IMR-90 (cell line): ENCODE data around the gene CD93. TPM values are rescaled to one million over a fixed set of nuclear protein-coding genes. Genes with fewer than 3 reads are reported as not detected.

Experiments
- ATAC-seq: fragments of 200-7000 bp; cut with Tn5 transposase; 2 replicates; pipeline ENCODE4 v1.9.1; 2020; ENCODE audit warnings: low read depth, mild to moderate bottlenecking, moderate library complexity
- BruUV-seq: library from RNA; stranded (reverse); fragments of 400-500 nt; replicated peaks from 2 replicates; lab custom pipeline; 2021; lab: Mats Ljungman, UMichigan
- CTCF ChIA-PET: fragments of 300-600 bp; formaldehyde crosslinking; extraction: SDS; loops from one replicate; lab custom pipeline; 2021; ENCODE audit warnings: antibody characterized with exemption; lab: Yijun Ruan, JAX
- POLR2A ChIA-PET: fragments of 300-600 bp; sonication (Branson Sonifier 250); formaldehyde crosslinking; loops from one replicate; lab custom pipeline; 2022; ENCODE audit warnings: antibody characterized with exemption; ENCODE audit not compliant: unreplicated experiment; lab: Charles Lee
- DNase-seq: peaks from one replicate; pipeline ENCODE4 v3.0.0; 2013
- H2AFZ ChIP-seq: replicated peaks from 2 replicates; pipeline ENCODE3; 2013; ENCODE audit warnings: low read length, mild to moderate bottlenecking; ENCODE audit not compliant: poor library complexity
- H2AK5ac ChIP-seq: 2 replicates; pipeline ENCODE4 v1.6.1; 2013; ENCODE audit warnings: low read depth, low read length, inconsistent platforms
- H2AK9ac ChIP-seq: replicated peaks from 2 replicates; pipeline ENCODE3; 2013; ENCODE audit warnings: mild to moderate bottlenecking, low read depth, low read length, moderate library complexity; ENCODE audit not compliant: poor library complexity
- H2BK120ac ChIP-seq: 2 replicates; pipeline ENCODE4 v1.6.1; 2013; ENCODE audit warnings: low read depth, low read length, inconsistent platforms
- H2BK15ac ChIP-seq: 3 replicates; pipeline ENCODE4 v1.6.1; 2013; ENCODE audit warnings: low read depth, low read length, inconsistent platforms
- H2BK20ac ChIP-seq: 2 replicates; pipeline ENCODE4 v1.6.1; 2013; ENCODE audit warnings: low read depth, mild to moderate bottlenecking, inconsistent platforms, low read length, moderate library complexity
- H2BK5ac ChIP-seq: 2 replicates; pipeline ENCODE4 v1.6.1; 2013; ENCODE audit warnings: mild to moderate bottlenecking, low read depth, low read length, inconsistent platforms; ENCODE audit not compliant: poor library complexity, severe bottlenecking
- H3K14ac ChIP-seq: replicated peaks from 2 replicates; pipeline ENCODE4 v1.6.1; 2013; ENCODE audit warnings: low read depth, low read length, inconsistent platforms
- H3K18ac ChIP-seq: 2 replicates; pipeline ENCODE4 v1.6.1; 2013; ENCODE audit warnings: low read depth, low read length, control low read depth
- H3K23ac ChIP-seq: 2 replicates; pipeline ENCODE4 v1.6.1; 2013; ENCODE audit warnings: low read depth, low read length, inconsistent platforms
- H3K27ac ChIP-seq: 2 replicates; pipeline ENCODE4 v1.5.1; 2013; ENCODE audit warnings: mild to moderate bottlenecking, control low read depth, low read length; ENCODE audit not compliant: insufficient read depth
- H3K27me3 ChIP-seq: 2 replicates; pipeline ENCODE4 v1.6.1; 2013; ENCODE audit warnings: low read length; ENCODE audit not compliant: control insufficient read depth, insufficient read depth
- H3K36me3 ChIP-seq: 2 replicates; pipeline ENCODE4 v1.6.1; 2013; ENCODE audit warnings: low read length, mixed read lengths; ENCODE audit not compliant: control insufficient read depth, insufficient read depth
- H3K4ac ChIP-seq: 2 replicates; pipeline ENCODE4 v1.6.1; 2013; ENCODE audit warnings: low read depth, low read length, inconsistent platforms
- H3K4me1 ChIP-seq: 2 replicates; pipeline ENCODE4 v1.6.1; 2013; ENCODE audit warnings: low read length, mixed read lengths; ENCODE audit not compliant: control insufficient read depth, insufficient read depth
- H3K4me2 ChIP-seq: 2 replicates; pipeline ENCODE4 v1.6.1; 2013; ENCODE audit warnings: low read depth, mild to moderate bottlenecking, control low read depth, low read length, moderate library complexity
- H3K4me3 ChIP-seq: 2 replicates; pipeline ENCODE4 v1.5.1; 2013; ENCODE audit warnings: low read depth, mild to moderate bottlenecking, control low read depth, low read length, moderate library complexity; ENCODE audit not compliant: insufficient read depth
- H3K56ac ChIP-seq: 2 replicates; pipeline ENCODE4 v1.6.1; 2013; ENCODE audit warnings: low read length, inconsistent platforms; ENCODE audit not compliant: insufficient read depth; ENCODE audit errors: extremely low read depth
- H3K79me1 ChIP-seq, 2 experiments: 2 replicates each; pipeline ENCODE4 v1.6.1; 2013; ENCODE audit warnings: low read length in 2 of 2, inconsistent platforms in 1 of 2, low read depth in 1 of 2
- H3K9ac ChIP-seq: 2 replicates; pipeline ENCODE4 v1.6.1; 2013; ENCODE audit warnings: low read depth, low read length, control low read depth
- H3K9me1 ChIP-seq: 2 replicates; pipeline ENCODE4 v1.6.1; 2013; ENCODE audit warnings: low read length, inconsistent platforms; ENCODE audit not compliant: insufficient read depth
- H3K9me3 ChIP-seq: 2 replicates; pipeline ENCODE4 v1.6.1; 2013; ENCODE audit warnings: low read length; ENCODE audit not compliant: control insufficient read depth, insufficient read depth
- H4K20me1 ChIP-seq: 2 replicates; pipeline ENCODE4 v1.6.1; 2013; ENCODE audit warnings: low read length, inconsistent platforms; ENCODE audit not compliant: insufficient read depth
- H4K5ac ChIP-seq: 2 replicates; pipeline ENCODE4 v1.6.1; 2013; ENCODE audit warnings: mild to moderate bottlenecking, low read depth, low read length, control low read depth
- H4K8ac ChIP-seq, 2 experiments: 2 replicates each; pipeline ENCODE4 v1.6.1; 2013; ENCODE audit warnings: low read depth in 2 of 2, low read length in 2 of 2, control low read depth in 1 of 2, inconsistent platforms in 1 of 2
- H4K91ac ChIP-seq: 2 replicates; pipeline ENCODE4 v1.6.1; 2013; ENCODE audit warnings: low read depth, low read length, inconsistent platforms; ENCODE audit not compliant: insufficient read depth
- CEBPB ChIP-seq: IDR thresholded peaks from 2 replicates; pipeline ENCODE4 v1.6.1; 2012; ENCODE audit warnings: low read depth, low read length, improper control_type of control experiment
- MAZ ChIP-seq: IDR thresholded peaks from 2 replicates; pipeline ENCODE4 v1.6.1; 2012; ENCODE audit warnings: low read depth, mild to moderate bottlenecking, low read length, improper control_type of control experiment, moderate library complexity, borderline replicate concordance
- NFE2L2 ChIP-seq: fragments of 150-350 bp; IDR thresholded peaks from 2 replicates; pipeline ENCODE4 v1.6.1; 2016; ENCODE audit warnings: low read depth, mild to moderate bottlenecking, low read length
- POLR2A ChIP-seq: IDR thresholded peaks from 2 replicates; pipeline ENCODE4 v1.6.1; 2012; ENCODE audit warnings: mild to moderate bottlenecking, low read depth, low read length
- RAD21 ChIP-seq: IDR thresholded peaks from 2 replicates; pipeline ENCODE4 v1.6.1; 2012; ENCODE audit warnings: low read length, improper control_type of control experiment
- RFX5 ChIP-seq: IDR thresholded peaks from 2 replicates; pipeline ENCODE4 v1.8.0; 2012; ENCODE audit warnings: low read depth, mild to moderate bottlenecking, low read length, moderate library complexity
- WGBS, 2 experiments: methylation state at CpG; one replicate each; pipeline versions ENCODE4 v1.1.5 to v1.1.7; 2013; ENCODE audit warnings: missing lambda C conversion rate in 2 of 2; ENCODE audit not compliant: insufficient read length in 1 of 2; ENCODE audit errors: extremely low coverage in 2 of 2; 5-methylcytosine and 5-hydroxymethylcytosine counted together
- dilution Hi-C: fragments of 300-500 bp; cut with HindIII; formaldehyde crosslinking; loops from one replicate; pipeline ENCODE4 v1.14.3; 2018; ENCODE audit warnings: low sequenced_read_pairs; ENCODE audit not compliant: unreplicated experiment
- in situ Hi-C: fragments of 300-500 bp; cut with MboI; formaldehyde crosslinking; loops from 3 replicates; pipeline ENCODE4 v1.14.3; 2019; ENCODE audit warnings: low sequenced_read_pairs, inconsistent platforms, mixed read lengths
- intact Hi-C: fragments of 100-400 bp; cut with micrococcal nuclease; formaldehyde crosslinking; loops from 2 replicates; pipeline ENCODE4 v1.10.0; 2022
- polyA plus RNA-seq, 3 experiments: library from polyadenylated mRNA; depleted of rRNA; stranded (reverse); fragments of >200 nt; gene quantifications; 2 replicates each; pipeline ENCODE4 v1.2.3, GENCODE V29; 2012; ENCODE audit warnings: low replicate concordance in 1 of 3
- total RNA-seq: library from RNA; depleted of rRNA; stranded (reverse); fragments of >200 nt; gene quantifications from 2 replicates; pipeline ENCODE4 v1.2.3, GENCODE V29; 2012

CD93 gene
- total and polyA plus RNA-seq, 2 of the 4 experiments (the other 2 are of a cell fraction) = under 0.01 to 0.02 TPM

GRCh38 chr20:23036371-23036770, 49.8 kb downstream of the CD93 start:
- DNase-seq (no peak), ATAC-seq (no peak)
- dilution Hi-C loops (no loop called here), intact Hi-C loops (no loop called here), in situ Hi-C loops (no loop called here)
- Histone ChIP-seq H3K4ac (no peak overlapping the region), H4K5ac (no peak overlapping the region), H3K23ac (no peak overlapping the region), H2AFZ (no peak overlapping the region), H3K79me1 (no peaks in the 10 kb centered on the region), H3K9me3 (no peaks in the 10 kb centered on the region), H3K9ac (no peak overlapping the region), H2BK120ac (no peak overlapping the region), H4K20me1 (no peaks in the 10 kb centered on the region), H2BK15ac (no peak overlapping the region), H2BK20ac (no peak overlapping the region), H3K18ac (no peak overlapping the region), H2AK5ac (no peak overlapping the region), H4K91ac (no peak overlapping the region), H3K4me1 (no peaks in the 10 kb centered on the region; the same call in 1 of the 2 replicates), H3K56ac (no peak overlapping the region), H2AK9ac (no peak overlapping the region), H3K4me3 (no peak overlapping the region), H3K9me1 (no peaks in the 10 kb centered on the region), H3K36me3 (no peaks in the 10 kb centered on the region), H4K8ac (no peak overlapping the region), H3K27ac (no peak overlapping the region), H2BK5ac (no peak overlapping the region), H3K4me2 (no peak overlapping the region), H3K14ac (no peak overlapping the region), H3K27me3 (peaks cover 26% of the 10 kb centered on the region)
- no TSS peak for BruUV-seq
- WGBS, 2 experiments = no CpG with 5 or more reads among the region's 11 CpGs
- ChIA-PET POLR2A (no interaction called here), CTCF (no interaction called here)
- TF ChIP-seq RFX5 (no peak), POLR2A (no peak), CEBPB (no peak), MAZ (no peak), RAD21 (no peak), NFE2L2 (no peak)
